GM18499 (cell line): ENCODE results near the gene NTMT2.
"Not testable (repeated sequence)": the region's sequence is repeated elsewhere in the genome, so short reads cannot be mapped to it uniquely, and the experiment has no call there.

Experiments
- ATAC-seq: cut with Tn5 transposase; IDR thresholded peaks from one replicate; pipeline ENCODE4 v1.9.1; 2021; ENCODE audit warnings: moderate number of reproducible peaks; ENCODE audit not compliant: insufficient read depth, unreplicated experiment

NTMT2 gene

GRCh38 chr1:170145770-170146676 lies at the start of gene NTMT2:
NTMT2 (plus strand) TSS chr1:170145959; CDS start chr1:170146108, 149 bp downstream.
- no peak for ATAC-seq

GRCh38 chr1:170095976-170096748 lies 49.6 kb upstream of the NTMT2 start:
- ATAC-seq, result no peak

- ATAC-seq, result no peak
Measured at GRCh38 chr1:170096806-170097340, 48.9 kb upstream of the NTMT2 start.

- no peak for ATAC-seq
Measured at GRCh38 chr1:170097449-170097948, 48.3 kb upstream of the NTMT2 start.

GRCh38 chr1:170113140-170113539 lies 32.6 kb upstream of the NTMT2 start:
- not testable (repeated sequence) for ATAC-seq

GRCh38 chr1:170114906-170115305 lies 30.9 kb upstream of the NTMT2 start:
- ATAC-seq, result no peak

GRCh38 chr1:170122366-170122765 lies 23.4 kb upstream of the NTMT2 start:
- no peak for ATAC-seq

- ATAC-seq, result no peak
Measured at GRCh38 chr1:170125269-170125668, 20.5 kb upstream of the NTMT2 start.

GRCh38 chr1:170126696-170127095 lies 19.1 kb upstream of the NTMT2 start:
- ATAC-seq, result peak; percentile 97

GRCh38 chr1:170131450-170131849 lies 14.3 kb upstream of the NTMT2 start:
- no peak for ATAC-seq

- ATAC-seq, result no peak
Measured at GRCh38 chr1:170131984-170132383, 13.8 kb upstream of the NTMT2 start.

GRCh38 chr1:170133766-170134495 lies 11.8 kb upstream of the NTMT2 start:
- no peak for ATAC-seq

- ATAC-seq, result no peak
Measured at GRCh38 chr1:170134521-170134920, 11.2 kb upstream of the NTMT2 start.

GRCh38 chr1:170140371-170140770 lies 5.4 kb upstream of the NTMT2 start:
- no peak for ATAC-seq

- ATAC-seq, result no peak
Measured at GRCh38 chr1:170145061-170145460, 698 bp upstream of the NTMT2 start.

- ATAC-seq, result no peak
Measured at GRCh38 chr1:170146720-170147263, 1.0 kb downstream of the NTMT2 start.

- no peak for ATAC-seq
Measured at GRCh38 chr1:170149241-170149640, 3.5 kb downstream of the NTMT2 start.

- ATAC-seq, result no peak
Measured at GRCh38 chr1:170150016-170150415, 4.3 kb downstream of the NTMT2 start.

GRCh38 chr1:170150921-170151320 lies 5.2 kb downstream of the NTMT2 start:
- ATAC-seq, result no peak

GRCh38 chr1:170153417-170153816 lies 7.7 kb downstream of the NTMT2 start:
- ATAC-seq, result no peak
